Measurements from ENCODE around the gene TRPV5.
"Not testable (repeated sequence)": the region's sequence is repeated elsewhere in the genome, so short reads cannot be mapped to it uniquely, and the experiment has no call there.

The TRPV5 gene

GRCh38 chr7:142933624-142934023 is at the start of gene TRPV5:
TSS of gene TRPV5 (minus strand) at chr7:142933746. CDS start at chr7:142933459, 287 bp downstream.
- H3K4me3 ChIP-seq (ENCODE audit: severe bottlenecking) = no peak within 1 kb of the TSS
- no peaks in the 10 kb centered on the region for H3K9me3 ChIP-seq (ENCODE audit: severe bottlenecking)
- H3K27me3 ChIP-seq (ENCODE audit: insufficient read depth, poor library complexity, severe bottlenecking) = no peaks in the 10 kb centered on the region
- TF ChIP-seq, protein P1, sequence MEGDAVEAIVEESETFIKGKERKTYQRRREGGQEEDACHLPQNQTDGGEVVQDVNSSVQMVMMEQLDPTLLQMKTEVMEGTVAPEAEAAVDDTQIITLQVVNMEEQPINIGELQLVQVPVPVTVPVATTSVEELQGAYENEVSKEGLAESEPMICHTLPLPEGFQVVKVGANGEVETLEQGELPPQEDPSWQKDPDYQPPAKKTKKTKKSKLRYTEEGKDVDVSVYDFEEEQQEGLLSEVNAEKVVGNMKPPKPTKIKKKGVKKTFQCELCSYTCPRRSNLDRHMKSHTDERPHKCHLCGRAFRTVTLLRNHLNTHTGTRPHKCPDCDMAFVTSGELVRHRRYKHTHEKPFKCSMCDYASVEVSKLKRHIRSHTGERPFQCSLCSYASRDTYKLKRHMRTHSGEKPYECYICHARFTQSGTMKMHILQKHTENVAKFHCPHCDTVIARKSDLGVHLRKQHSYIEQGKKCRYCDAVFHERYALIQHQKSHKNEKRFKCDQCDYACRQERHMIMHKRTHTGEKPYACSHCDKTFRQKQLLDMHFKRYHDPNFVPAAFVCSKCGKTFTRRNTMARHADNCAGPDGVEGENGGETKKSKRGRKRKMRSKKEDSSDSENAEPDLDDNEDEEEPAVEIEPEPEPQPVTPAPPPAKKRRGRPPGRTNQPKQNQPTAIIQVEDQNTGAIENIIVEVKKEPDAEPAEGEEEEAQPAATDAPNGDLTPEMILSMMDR (IDR thresholded peaks at IDR 0.05; ENCODE audit: poor library complexity, severe bottlenecking) = no peak
- ATAC-seq (ENCODE audit: low read depth) = no peak
- H3K36me3 ChIP-seq (ENCODE audit: low read depth) = no peaks in the 10 kb centered on the region
- DNase-seq (ENCODE audit: low spot score) = no peak
- no peaks in the 10 kb centered on the region for H3K4me1 ChIP-seq (ENCODE audit: insufficient read depth, poor library complexity, severe bottlenecking)
- H3K27ac ChIP-seq (ENCODE audit: poor library complexity, severe bottlenecking) = no peak within 1 kb of the TSS

DNA sequence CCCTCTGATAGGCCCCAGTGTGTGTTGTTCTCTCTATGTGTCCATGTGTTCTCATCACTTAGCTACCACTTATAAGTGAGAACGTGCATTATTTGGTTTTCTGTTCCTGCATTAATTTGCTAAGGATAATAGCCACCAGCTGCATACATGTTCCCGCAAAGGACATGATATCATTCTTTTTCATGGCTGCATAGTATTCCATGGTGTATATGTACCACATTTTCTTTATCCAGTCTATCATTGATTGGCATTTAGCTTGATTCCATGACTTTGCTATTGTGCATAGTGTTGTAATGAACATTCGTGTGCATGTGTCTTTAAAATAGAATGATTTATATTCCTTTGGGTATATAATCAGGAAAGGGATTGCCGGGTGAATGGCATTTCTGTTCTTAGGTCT is 44.9 kb upstream of the TRPV5 start:
- H3K9me3 ChIP-seq (ENCODE audit: severe bottlenecking); H3K27ac ChIP-seq (ENCODE audit: poor library complexity, severe bottlenecking); H3K27me3 ChIP-seq (ENCODE audit: insufficient read depth, poor library complexity, severe bottlenecking); ATAC-seq (ENCODE audit: low read depth); H3K4me1 ChIP-seq (ENCODE audit: insufficient read depth, poor library complexity, severe bottlenecking); DNase-seq (ENCODE audit: low spot score); H3K4me3 ChIP-seq (ENCODE audit: severe bottlenecking); H3K36me3 ChIP-seq (ENCODE audit: low read depth): not testable (repeated sequence)

- Histone ChIP-seq H3K4me1 (ENCODE audit: insufficient read depth, poor library complexity, severe bottlenecking) (no peaks in the 10 kb centered on the region), H3K27ac (ENCODE audit: poor library complexity, severe bottlenecking) (no peak overlapping the region), H3K9me3 (ENCODE audit: severe bottlenecking) (peaks cover 2% of the 10 kb centered on the region), H3K27me3 (ENCODE audit: insufficient read depth, poor library complexity, severe bottlenecking) (no peaks in the 10 kb centered on the region), H3K36me3 (ENCODE audit: low read depth) (no peaks in the 10 kb centered on the region), H3K4me3 (ENCODE audit: severe bottlenecking) (no peak overlapping the region)
- DNase-seq (ENCODE audit: low spot score) (no peak), ATAC-seq (ENCODE audit: low read depth) (no peak)
- TF ChIP-seq, protein P1 (IDR thresholded peaks at IDR 0.05; ENCODE audit: poor library complexity, severe bottlenecking) = no peak
These were observed 41.1 kb upstream of the TRPV5 start for GRCh38 chr7:142974626-142975025.

- H3K4me1 ChIP-seq (ENCODE audit: insufficient read depth, poor library complexity, severe bottlenecking) = no peaks in the 10 kb centered on the region
- no peaks in the 10 kb centered on the region for H3K36me3 ChIP-seq (ENCODE audit: low read depth)
- TF ChIP-seq, protein P1 (IDR thresholded peaks at IDR 0.05; ENCODE audit: poor library complexity, severe bottlenecking) = no peak
- no peak overlapping the region for H3K4me3 ChIP-seq (ENCODE audit: severe bottlenecking)
- no peak for ATAC-seq (ENCODE audit: low read depth)
- H3K27me3 ChIP-seq (ENCODE audit: insufficient read depth, poor library complexity, severe bottlenecking) = no peaks in the 10 kb centered on the region
- no peaks in the 10 kb centered on the region for H3K9me3 ChIP-seq (ENCODE audit: severe bottlenecking)
- DNase-seq (ENCODE audit: low spot score) = no peak
- H3K27ac ChIP-seq (ENCODE audit: poor library complexity, severe bottlenecking) = no peak overlapping the region
These were observed 35.6 kb upstream of the TRPV5 start for GRCh38 chr7:142969183-142969582.

GRCh38 chr7:142968229-142968628 is 34.7 kb upstream of the TRPV5 start:
- Histone ChIP-seq H3K27ac (ENCODE audit: poor library complexity, severe bottlenecking) (no peak overlapping the region), H3K27me3 (ENCODE audit: insufficient read depth, poor library complexity, severe bottlenecking) (no peaks in the 10 kb centered on the region), H3K36me3 (ENCODE audit: low read depth) (no peaks in the 10 kb centered on the region), H3K4me1 (ENCODE audit: insufficient read depth, poor library complexity, severe bottlenecking) (no peaks in the 10 kb centered on the region), H3K9me3 (ENCODE audit: severe bottlenecking) (no peaks in the 10 kb centered on the region), H3K4me3 (ENCODE audit: severe bottlenecking) (no peak overlapping the region)
- TF ChIP-seq, protein P1 (IDR thresholded peaks at IDR 0.05; ENCODE audit: poor library complexity, severe bottlenecking) = no peak
- no peak for DNase-seq (ENCODE audit: low spot score)
- ATAC-seq (ENCODE audit: low read depth) = no peak

Measured in RWPE2 (cell line).